Calu3 (cell line): ENCODE results near the gene CR1L. TPM values are rescaled to one million over a fixed set of nuclear protein-coding genes. Genes with fewer than 3 reads are reported as not detected.
"Not testable (repeated sequence)": the region's sequence is repeated elsewhere in the genome, so short reads cannot be mapped to it uniquely, and the experiment has no call there.

Source experiments
- BruUV-seq: library from RNA; stranded (reverse); fragments of 400-500 nt; replicated peaks from 2 replicates; lab custom pipeline; 2021; lab: Mats Ljungman, UMichigan
- CTCF ChIA-PET: fragments of 300-600 bp; sonication (Branson Sonifier 250); formaldehyde crosslinking; loops from one replicate; lab custom pipeline; 2022; ENCODE audit warnings: antibody characterized with exemption; lab: Charles Lee
- DNase-seq: peaks from one replicate; pipeline ENCODE4 v3.0.0; 2022
- H3K27ac Mint-ChIP-seq: one replicate; pipeline ENCODE4 v1.8.0; 2022; ENCODE audit warnings: mixed read lengths; ENCODE audit not compliant: unreplicated experiment
- H3K27me3 Mint-ChIP-seq: one replicate; pipeline ENCODE4 v1.8.0; 2022; ENCODE audit warnings: mixed read lengths; ENCODE audit not compliant: unreplicated experiment
- H3K36me3 Mint-ChIP-seq: one replicate; pipeline ENCODE4 v1.8.0; 2022; ENCODE audit warnings: mild to moderate bottlenecking, moderate library complexity, mixed read lengths; ENCODE audit not compliant: insufficient read depth, unreplicated experiment
- H3K4me1 Mint-ChIP-seq: one replicate; pipeline ENCODE4 v1.8.0; 2022; ENCODE audit warnings: mild to moderate bottlenecking, low read depth, mixed read lengths; ENCODE audit not compliant: unreplicated experiment
- H3K4me3 Mint-ChIP-seq: one replicate; pipeline ENCODE4 v1.8.0; 2022; ENCODE audit warnings: mild to moderate bottlenecking, low read depth, moderate library complexity, mixed read lengths; ENCODE audit not compliant: unreplicated experiment
- H3K9me3 Mint-ChIP-seq: one replicate; pipeline ENCODE4 v1.8.0; 2022; ENCODE audit warnings: low read depth, mixed read lengths; ENCODE audit not compliant: unreplicated experiment
- CTCF ChIP-seq: fragments of 200-600 bp; IDR thresholded peaks from one replicate; pipeline ENCODE4 v1.8.0; 2022; ENCODE audit warnings: antibody characterized with exemption; ENCODE audit not compliant: unreplicated experiment
- intact Hi-C: fragments of 100-400 bp; cut with micrococcal nuclease; formaldehyde crosslinking; loops from one replicate; pipeline ENCODE4 v1.10.0; 2022; ENCODE audit not compliant: unreplicated experiment
- total RNA-seq: library from RNA; stranded (reverse); gene quantifications from 2 replicates; pipeline ENCODE4 v1.2.3, GENCODE V29; 2022

The CR1L gene
- total RNA-seq, 1 experiment from 2014 or later: not detected

GRCh38 chr1:207676153-207676552 is 31.2 kb downstream of the CR1L start:
- H3K9me3 Mint-ChIP-seq: no peaks in the 10 kb centered on the region
- no peak for TF ChIP-seq CTCF
- CTCF ChIA-PET: no interaction called here
- H3K36me3 Mint-ChIP-seq: no peaks in the 10 kb centered on the region
- no peak for DNase-seq
- intact Hi-C loops: no loop called here
- H3K27me3 Mint-ChIP-seq: peaks cover 3% of the 10 kb centered on the region
- H3K27ac Mint-ChIP-seq: no peak overlapping the region
- H3K4me3 Mint-ChIP-seq: no peak overlapping the region
- H3K4me1 Mint-ChIP-seq: peaks cover 11% of the 10 kb centered on the region
- BruUV-seq: no TSS peak

- BruUV-seq, H3K36me3 Mint-ChIP-seq, intact Hi-C loops, DNase-seq, H3K9me3 Mint-ChIP-seq, H3K27me3 Mint-ChIP-seq, H3K4me1 Mint-ChIP-seq, CTCF ChIA-PET, H3K4me3 Mint-ChIP-seq, H3K27ac Mint-ChIP-seq: not testable (repeated sequence)
These were observed 35.9 kb downstream of the CR1L start for GRCh38 chr1:207680590-207681388.

- H3K27me3 Mint-ChIP-seq, H3K4me3 Mint-ChIP-seq, H3K4me1 Mint-ChIP-seq, H3K9me3 Mint-ChIP-seq, intact Hi-C loops, H3K27ac Mint-ChIP-seq, BruUV-seq, H3K36me3 Mint-ChIP-seq, CTCF ChIA-PET, DNase-seq: not testable (repeated sequence)
These were observed 38.0 kb downstream of the CR1L start for GRCh38 chr1:207682872-207683434.

GRCh38 chr1:207690551-207690950 is 45.6 kb downstream of the CR1L start:
- H3K36me3 Mint-ChIP-seq, H3K4me1 Mint-ChIP-seq, H3K9me3 Mint-ChIP-seq, DNase-seq, H3K27me3 Mint-ChIP-seq, H3K4me3 Mint-ChIP-seq, H3K27ac Mint-ChIP-seq, intact Hi-C loops, CTCF ChIA-PET, BruUV-seq: not testable (repeated sequence)

- no peaks in the 10 kb centered on the region for H3K4me1 Mint-ChIP-seq
- DNase-seq: no peak
- peaks cover 7% of the 10 kb centered on the region for H3K27me3 Mint-ChIP-seq
- H3K4me3 Mint-ChIP-seq: no peak overlapping the region
- no peaks in the 10 kb centered on the region for H3K9me3 Mint-ChIP-seq
- no peak for TF ChIP-seq CTCF
- H3K27ac Mint-ChIP-seq: no peak overlapping the region
- intact Hi-C loops: no loop called here
- CTCF ChIA-PET: no interaction called here
- no peaks in the 10 kb centered on the region for H3K36me3 Mint-ChIP-seq
- no TSS peak for BruUV-seq
These were observed 46.1 kb downstream of the CR1L start for GRCh38 chr1:207691010-207691409.
